Measurements from ENCODE around the gene CACNA1D.

DNA sequence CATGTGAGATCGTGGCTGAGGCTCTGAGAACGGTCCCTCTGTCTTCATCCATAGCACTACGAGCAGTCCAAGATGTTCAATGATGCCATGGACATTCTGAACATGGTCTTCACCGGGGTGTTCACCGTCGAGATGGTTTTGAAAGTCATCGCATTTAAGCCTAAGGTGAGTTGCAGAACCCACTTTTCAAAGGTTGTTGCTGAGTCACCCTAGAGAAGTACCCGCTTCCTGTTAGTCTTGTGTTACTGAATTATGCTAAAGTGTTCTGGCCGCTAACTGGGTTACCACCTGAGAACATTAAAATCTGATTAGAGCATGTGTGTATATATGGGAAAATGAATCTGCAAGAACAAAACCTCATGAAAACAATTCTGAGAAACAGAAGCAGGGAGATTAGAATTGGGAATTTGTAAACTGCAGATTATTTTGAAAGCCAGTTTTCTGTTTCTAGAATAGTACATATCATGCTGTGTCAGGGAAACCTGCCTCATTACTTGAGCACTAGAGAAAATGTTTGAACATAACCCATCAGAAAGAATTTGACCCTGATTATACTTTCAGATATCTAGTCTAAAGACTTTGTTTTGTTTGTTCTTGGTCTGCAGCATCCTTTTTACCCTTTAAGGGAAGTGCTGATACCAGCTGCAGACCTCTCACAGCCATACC is 259.2 kb downstream of the CACNA1D start:
- TF ChIP-seq CTCF (IDR thresholded peaks at IDR 0.05; ENCODE audit: poor library complexity) (no peak), EZH2 (IDR thresholded peaks at IDR 0.05; ENCODE audit: borderline replicate concordance) (no peak)
